GM19438 (cell line): ENCODE data around the gene KDF1.
"Not testable (repeated sequence)": the region's sequence is repeated elsewhere in the genome, so short reads cannot be mapped to it uniquely, and the experiment has no call there.

Source experiments
- ATAC-seq: cut with Tn5 transposase; IDR thresholded peaks from one replicate; pipeline ENCODE4 v1.9.1; 2021; ENCODE audit warnings: low read depth; ENCODE audit not compliant: unreplicated experiment

KDF1 gene

GRCh38 chr1:26994787-26995517 lies 34.7 kb upstream of the KDF1 start:
- no peak for ATAC-seq

GRCh38 chr1:26994020-26994786 lies 33.9 kb upstream of the KDF1 start:
- no peak for ATAC-seq

- ATAC-seq: no peak
Observed at GRCh38 chr1:26993237-26994019, 33.2 kb upstream of the KDF1 start, which contains the start of gene TRNP1. TSS of gene TRNP1 (plus strand) at chr1:26993692. CDS start at chr1:26993787, 95 bp downstream.

- no peak for ATAC-seq
Observed at GRCh38 chr1:26991310-26992116, 31.2 kb upstream of the KDF1 start.

GRCh38 chr1:26989403-26990109 lies 29.3 kb upstream of the KDF1 start:
- not testable (repeated sequence) for ATAC-seq

GRCh38 chr1:26986658-26987057 lies 26.4 kb upstream of the KDF1 start:
- no peak for ATAC-seq

- no peak for ATAC-seq
Observed at GRCh38 chr1:26984291-26984690, 24.0 kb upstream of the KDF1 start.

- ATAC-seq: no peak
Observed at GRCh38 chr1:26983863-26984262, 23.6 kb upstream of the KDF1 start.

GRCh38 chr1:26981146-26981846 lies 21.0 kb upstream of the KDF1 start:
- ATAC-seq: no peak

- ATAC-seq: no peak
Observed at GRCh38 chr1:26978901-26979300, 18.6 kb upstream of the KDF1 start.

GRCh38 chr1:26976621-26977510 lies 16.6 kb upstream of the KDF1 start:
- ATAC-seq: no peak

GRCh38 chr1:26972821-26973220 lies 12.6 kb upstream of the KDF1 start:
- no peak for ATAC-seq

- ATAC-seq: no peak
Observed at GRCh38 chr1:26972390-26972789, 12.1 kb upstream of the KDF1 start.

GRCh38 chr1:26971590-26971989 lies 11.3 kb upstream of the KDF1 start:
- ATAC-seq: no peak

GRCh38 chr1:26970810-26971209 lies 10.5 kb upstream of the KDF1 start:
- ATAC-seq: no peak

- ATAC-seq: no peak
Observed at GRCh38 chr1:26965628-26966027, 5.4 kb upstream of the KDF1 start.

- no peak for ATAC-seq
Observed at GRCh38 chr1:26965213-26965612, 4.9 kb upstream of the KDF1 start.

GRCh38 chr1:26961826-26962225 lies 1.6 kb upstream of the KDF1 start:
- ATAC-seq: no peak
